Gastroesophageal sphincter (tissue), 4 donors: ENCODE results near the gene SERPING1. TPM values are rescaled to one million over a fixed set of nuclear protein-coding genes. Genes with fewer than 3 reads are reported as not detected.

Source experiments
- ATAC-seq: fragments of 150-250 bp; one replicate; pipeline ENCODE4 v1.9.1; 2016; ENCODE audit warnings: mild to moderate bottlenecking, moderate library complexity
- H3K27ac ChIP-seq, 4 donors: fragments of 200-600 bp; sonication (generic) in 3 of 4; 1 replicate in 3 of 4; 2 replicates in 1 of 4; pipeline ENCODE4 v1.5.1; 2016 to 2019
- H3K27me3 ChIP-seq: fragments of 200-600 bp; sonication (generic); one replicate; pipeline ENCODE4 v1.5.1; 2019
- H3K36me3 ChIP-seq, 2 donors: fragments of 200-600 bp; sonication (generic); one replicate each; pipeline ENCODE4 v1.5.1; 2019; ENCODE audit warnings: control low read depth in 1 of 2
- H3K4me1 ChIP-seq, 3 donors: fragments of 200-600 bp; sonication (generic); 1 replicate in 2 of 3; 2 replicates in 1 of 3; pipeline ENCODE4 v1.5.1; 2016 to 2019; ENCODE audit warnings: control low read depth in 2 of 3
- H3K4me3 ChIP-seq, 2 donors: fragments of 200-600 bp; sonication (generic); one replicate each; pipeline ENCODE4 v1.5.1; 2019; ENCODE audit warnings: mild to moderate bottlenecking in 1 of 2, moderate library complexity in 1 of 2
- H3K9me3 ChIP-seq, 3 donors: fragments of 200-600 bp; sonication (generic); one replicate each; pipeline ENCODE4 v1.5.1; 2017 to 2019; ENCODE audit warnings: control low read depth in 2 of 3
- CTCF ChIP-seq, 4 experiments: fragments of 200-600 bp in 2 of 4; fragments of 450-650 bp in 2 of 4; sonication (generic) in 1 of 4; IDR thresholded peaks; one replicate each; pipeline ENCODE4 v1.5.1; 2017 to 2019; ENCODE audit warnings: antibody characterized with exemption in 4 of 4, mild to moderate bottlenecking in 2 of 4, moderate library complexity in 2 of 4
- EP300 ChIP-seq: sonication (generic); formaldehyde crosslinking; IDR thresholded peaks from one replicate; pipeline ENCODE4 v1.6.1; 2017; ENCODE audit warnings: antibody characterized with exemption, mild to moderate bottlenecking
- POLR2A ChIP-seq, 2 donors: fragments of 450-650 bp; IDR thresholded peaks; one replicate each; pipeline ENCODE4 v1.6.1; 2017; ENCODE audit warnings: antibody characterized with exemption in 2 of 2, mild to moderate bottlenecking in 2 of 2, moderate library complexity in 1 of 2
- POLR2AphosphoS5 ChIP-seq: sonication (generic); formaldehyde crosslinking; IDR thresholded peaks from one replicate; pipeline ENCODE4 v1.6.1; 2017; ENCODE audit warnings: antibody characterized with exemption
- WGBS, 2 donors: methylation state at CpG; one replicate each; pipeline ENCODE4 v1.1.5; 2018; ENCODE audit warnings: low coverage in 1 of 2; 5-methylcytosine and 5-hydroxymethylcytosine counted together
- total RNA-seq, 4 donors: library from RNA; depleted of rRNA; stranded (reverse); fragments of >200 nt; gene quantifications; one replicate each; pipeline ENCODE4 v1.1.0, GENCODE V29; 2016

SERPING1 gene
- total RNA-seq, 4 donors from 2014 or later, result 237 to 689 (median 443) TPM

DNA sequence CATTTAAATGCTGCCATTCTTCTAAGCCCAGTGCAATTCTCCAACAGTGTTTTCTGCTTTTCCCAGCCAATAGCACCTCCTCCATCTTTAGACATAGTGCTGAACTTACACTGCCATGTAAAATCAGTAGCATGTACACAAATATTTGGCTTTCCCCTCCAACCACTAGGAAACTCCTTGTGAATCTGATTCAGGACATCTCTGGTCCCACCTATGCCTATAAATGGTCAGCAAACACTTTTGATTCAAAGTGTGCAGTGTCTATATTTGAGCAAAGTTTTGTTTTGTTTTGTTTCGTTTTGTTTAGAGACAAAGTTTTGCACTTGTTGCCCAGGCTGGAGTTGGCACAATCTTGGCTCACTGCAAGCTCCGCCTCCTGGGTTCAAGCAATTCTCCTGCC lies 27.4 kb downstream of the SERPING1 start:
- no peak for ATAC-seq
- peaks cover 0 to 2% of the 10 kb centered on the region in 2 donors for H3K36me3 ChIP-seq
- H3K4me3 ChIP-seq, result no peak overlapping the region
- H3K27ac ChIP-seq, result no peak overlapping the region
- H3K4me1 ChIP-seq, result no peaks in the 10 kb centered on the region
- H3K27me3 ChIP-seq, result no peaks in the 10 kb centered on the region
- WGBS, 2 donors, result 80 to 85% methylated on average over 1 to 2 of the region's 2 CpGs
- peaks cover 0 to under 1% (median 0%) of the 10 kb centered on the region in 3 donors for H3K9me3 ChIP-seq
- no peak for TF ChIP-seq EP300
- no peak for TF ChIP-seq POLR2AphosphoS5
- no peak for TF ChIP-seq POLR2A (IDR thresholded peaks at IDR 0.05)
- no peak for TF ChIP-seq CTCF (IDR thresholded peaks at IDR 0.05)

GRCh38 chr11:57626895-57627294 lies 29.4 kb downstream of the SERPING1 start:
- TF ChIP-seq EP300 (no peak), POLR2A (IDR thresholded peaks at IDR 0.05) (no peak), POLR2AphosphoS5 (no peak), CTCF (IDR thresholded peaks at IDR 0.05) (no peak)
- Histone ChIP-seq H3K27ac (no peak overlapping the region), H3K4me1 (no peaks in the 10 kb centered on the region), H3K36me3 (no peaks in the 10 kb centered on the region), H3K4me3 (no peak overlapping the region), H3K9me3 (no peaks in the 10 kb centered on the region), H3K27me3 (no peaks in the 10 kb centered on the region)
- no peak for ATAC-seq
- 78% methylated on average over 1 of the region's 1 CpG; no CpG with 5 or more reads in 1 of the 2 donors for WGBS, 2 donors

- no peak overlapping the region for H3K4me3 ChIP-seq
- no peak for ATAC-seq
- H3K9me3 ChIP-seq, result no peaks in the 10 kb centered on the region
- H3K27me3 ChIP-seq, result no peaks in the 10 kb centered on the region
- H3K4me1 ChIP-seq, result no peaks in the 10 kb centered on the region
- WGBS, 2 donors, result 33% methylated on average over 1 of the region's 2 CpGs; no CpG with 5 or more reads in 1 of the 2 donors
- no peaks in the 10 kb centered on the region for H3K36me3 ChIP-seq
- TF ChIP-seq POLR2AphosphoS5 (no peak), POLR2A (IDR thresholded peaks at IDR 0.05) (no peak), EP300 (no peak), CTCF (IDR thresholded peaks at IDR 0.05) (no peak)
- H3K27ac ChIP-seq, result no peak overlapping the region
Observed at GRCh38 chr11:57630171-57630570, 32.7 kb downstream of the SERPING1 start.

DNA sequence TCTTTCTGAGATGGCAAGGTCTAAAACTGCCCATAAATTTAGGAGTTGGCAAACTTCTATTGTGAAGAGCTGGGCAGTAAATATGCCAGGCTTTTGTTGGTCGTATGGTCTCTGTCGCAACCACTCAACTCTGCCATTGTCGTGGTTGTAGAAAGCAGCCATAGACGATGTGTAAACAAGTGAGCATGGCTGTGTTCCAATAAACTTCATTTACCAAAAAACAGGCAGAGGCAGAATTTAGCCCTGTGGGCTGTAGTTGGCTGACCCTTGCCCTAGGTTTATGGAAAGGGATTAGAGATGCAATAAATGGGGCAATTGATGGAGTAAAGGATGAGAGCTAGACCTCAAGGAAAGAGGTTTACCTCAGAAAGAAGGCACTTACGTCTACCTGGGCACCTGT lies 34.6 kb downstream of the SERPING1 start:
- no peak overlapping the region for H3K4me3 ChIP-seq
- no peaks in the 10 kb centered on the region for H3K9me3 ChIP-seq
- WGBS, 2 donors, result 55 to 56% methylated on average over 5 of the region's 5 CpGs
- ATAC-seq, result no peak
- no peak overlapping the region for H3K27ac ChIP-seq
- TF ChIP-seq POLR2AphosphoS5, result no peak
- no peak for TF ChIP-seq EP300
- TF ChIP-seq POLR2A (IDR thresholded peaks at IDR 0.05), result no peak
- no peak for TF ChIP-seq CTCF (IDR thresholded peaks at IDR 0.05)
- no peaks in the 10 kb centered on the region for H3K36me3 ChIP-seq
- no peaks in the 10 kb centered on the region for H3K27me3 ChIP-seq
- H3K4me1 ChIP-seq, result no peaks in the 10 kb centered on the region

DNA sequence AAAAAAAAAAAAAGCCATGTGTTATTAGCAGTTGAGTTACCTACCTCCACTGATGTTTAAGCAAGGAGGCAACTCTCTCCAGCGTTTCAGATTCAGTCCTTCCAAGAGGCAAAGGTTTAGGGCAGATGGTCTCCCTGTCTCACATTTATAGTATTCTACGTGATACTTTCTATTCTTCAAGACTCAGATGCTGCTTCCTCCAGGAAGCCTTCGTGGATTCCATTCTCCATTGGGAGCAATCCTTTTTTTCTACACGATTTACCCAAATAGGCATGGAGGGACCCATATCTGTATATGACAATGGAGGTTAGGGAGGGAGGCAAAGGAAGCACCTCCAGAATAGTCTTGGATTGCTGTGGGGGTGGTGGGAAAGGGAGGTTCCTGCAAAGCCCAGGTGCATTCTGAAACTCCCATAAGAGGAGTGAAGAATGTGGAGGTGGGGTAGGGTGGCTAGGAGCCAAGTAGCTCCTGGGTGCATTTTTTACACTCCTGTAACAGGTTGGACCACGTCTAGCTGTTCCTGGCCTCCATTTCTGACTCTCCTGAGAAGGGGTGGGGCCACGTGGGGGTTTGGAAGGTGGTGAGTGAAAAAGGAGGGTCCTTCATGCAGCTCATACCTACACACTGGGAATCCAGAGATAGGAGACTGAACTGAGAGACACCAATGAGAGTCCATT lies 36.0 kb downstream of the SERPING1 start:
- no peak overlapping the region for H3K4me3 ChIP-seq
- H3K36me3 ChIP-seq, result no peaks in the 10 kb centered on the region
- H3K27ac ChIP-seq, result no peak overlapping the region
- TF ChIP-seq CTCF (IDR thresholded peaks at IDR 0.05), result no peak
- TF ChIP-seq EP300, result no peak
- TF ChIP-seq POLR2AphosphoS5, result no peak
- no peak for TF ChIP-seq POLR2A (IDR thresholded peaks at IDR 0.05)
- H3K9me3 ChIP-seq, result no peaks in the 10 kb centered on the region
- WGBS, 2 donors, result 67 to 81% methylated on average over 4 of the region's 6 CpGs
- no peak for ATAC-seq
- H3K4me1 ChIP-seq, result peaks cover 0 to 10% (median 5%) of the 10 kb centered on the region in 3 donors
- no peaks in the 10 kb centered on the region for H3K27me3 ChIP-seq
